HAP-1 (cell line): ENCODE results near the gene MTSS2.

ENCODE experiments used
- DNase-seq, 2 experiments: peaks; one replicate each; pipeline ENCODE4 v3.0.0-alpha.2; 2016 to 2020; ENCODE audit warnings: low spot score in 2 of 2
- H3K27me3 ChIP-seq: fragments of 250-450 bp; sonication (Bioruptor Pico); 2 replicates; pipeline ENCODE4 v1.5.1; 2020; ENCODE audit warnings: low read depth, mild to moderate bottlenecking, moderate library complexity
- H3K36me3 ChIP-seq: fragments of 250-450 bp; sonication (Bioruptor Pico); replicated peaks from 2 replicates; pipeline ENCODE4 v1.5.1; 2020; ENCODE audit warnings: mild to moderate bottlenecking
- H3K4me1 ChIP-seq: fragments of 250-450 bp; sonication (Bioruptor Pico); 2 replicates; pipeline ENCODE4 v1.5.1; 2020; ENCODE audit warnings: mild to moderate bottlenecking
- H3K4me3 ChIP-seq: fragments of 250-450 bp; sonication (Bioruptor Pico); 2 replicates; pipeline ENCODE4 v1.5.1; 2020; ENCODE audit warnings: mild to moderate bottlenecking, moderate library complexity
- H3K9me3 ChIP-seq: fragments of 250-450 bp; sonication (Bioruptor Pico); 2 replicates; pipeline ENCODE4 v1.5.1; 2020; ENCODE audit warnings: mild to moderate bottlenecking, moderate library complexity
- in situ Hi-C: fragments of 300-500 bp; cut with MboI; formaldehyde crosslinking; loops from 3 replicates; pipeline ENCODE4 v1.14.3; 2020; ENCODE audit warnings: low sequenced_read_pairs, inconsistent platforms, mixed read lengths

MTSS2 gene

GRCh38 chr16:70665806-70666735, 19.8 kb downstream of the MTSS2 start:
- H3K36me3 ChIP-seq = peaks cover 48% of the 10 kb centered on the region

GRCh38 chr16:70665113-70665694, 20.6 kb downstream of the MTSS2 start:
- no peaks in the 10 kb centered on the region for H3K4me1 ChIP-seq
- in situ Hi-C loops = no loop called here
- DNase-seq = no peak
- H3K27me3 ChIP-seq = no peaks in the 10 kb centered on the region
- peaks cover 42% of the 10 kb centered on the region for H3K36me3 ChIP-seq
- no peak overlapping the region for H3K4me3 ChIP-seq
- no peaks in the 10 kb centered on the region for H3K9me3 ChIP-seq

More at GRCh38 chr16:70665806-70666735, 19.8 kb downstream of the MTSS2 start:
- DNase-seq = no peak
- no peak overlapping the region for H3K4me3 ChIP-seq
- no peaks in the 10 kb centered on the region for H3K27me3 ChIP-seq
- in situ Hi-C loops = no loop called here
- no peaks in the 10 kb centered on the region for H3K4me1 ChIP-seq
- H3K9me3 ChIP-seq = no peaks in the 10 kb centered on the region

- Histone ChIP-seq H3K9me3 (no peaks in the 10 kb centered on the region), H3K36me3 (peaks cover 37% of the 10 kb centered on the region), H3K4me1 (no peaks in the 10 kb centered on the region), H3K4me3 (no peak overlapping the region), H3K27me3 (no peaks in the 10 kb centered on the region)
- in situ Hi-C loops = no loop called here
- no peak for DNase-seq
Measured at GRCh38 chr16:70664325-70665112, 21.3 kb downstream of the MTSS2 start.

GRCh38 chr16:70663524-70664324, 22.1 kb downstream of the MTSS2 start:
- in situ Hi-C loops = no loop called here
- Histone ChIP-seq H3K36me3 (peaks cover 30% of the 10 kb centered on the region), H3K4me1 (no peaks in the 10 kb centered on the region), H3K4me3 (no peak overlapping the region), H3K9me3 (no peaks in the 10 kb centered on the region), H3K27me3 (no peaks in the 10 kb centered on the region)
- no peak for DNase-seq

GRCh38 chr16:70662991-70663523, 22.8 kb downstream of the MTSS2 start:
- Histone ChIP-seq H3K27me3 (no peaks in the 10 kb centered on the region), H3K9me3 (no peaks in the 10 kb centered on the region), H3K4me3 (no peak overlapping the region), H3K4me1 (no peaks in the 10 kb centered on the region), H3K36me3 (peaks cover 24% of the 10 kb centered on the region)
- DNase-seq = no peak
- in situ Hi-C loops = no loop called here

- H3K9me3 ChIP-seq = no peaks in the 10 kb centered on the region
- in situ Hi-C loops = no loop called here
- peaks cover 24% of the 10 kb centered on the region for H3K36me3 ChIP-seq
- H3K4me3 ChIP-seq = no peak overlapping the region
- H3K4me1 ChIP-seq = no peaks in the 10 kb centered on the region
- H3K27me3 ChIP-seq = no peaks in the 10 kb centered on the region
- no peak for DNase-seq
Measured at GRCh38 chr16:70661918-70662641, 23.8 kb downstream of the MTSS2 start.

GRCh38 chr16:70661534-70661917, 24.3 kb downstream of the MTSS2 start:
- no peaks in the 10 kb centered on the region for H3K9me3 ChIP-seq
- peaks cover 24% of the 10 kb centered on the region for H3K36me3 ChIP-seq
- in situ Hi-C loops = no loop called here
- no peak for DNase-seq
- H3K4me1 ChIP-seq = no peaks in the 10 kb centered on the region
- no peaks in the 10 kb centered on the region for H3K27me3 ChIP-seq
- no peak overlapping the region for H3K4me3 ChIP-seq

- in situ Hi-C loops = no loop called here
- Histone ChIP-seq H3K9me3 (no peaks in the 10 kb centered on the region), H3K36me3 (peaks cover 19% of the 10 kb centered on the region), H3K4me1 (no peaks in the 10 kb centered on the region), H3K4me3 (no peak overlapping the region), H3K27me3 (no peaks in the 10 kb centered on the region)
- DNase-seq = no peak
Measured at GRCh38 chr16:70660672-70661350, 25.0 kb downstream of the MTSS2 start.

- in situ Hi-C loops = loop anchor here (10.0 kb wide), 1 partner anchor 265 kb away; no protein-coding TSS in a partner anchor
- Histone ChIP-seq H3K4me1 (no peaks in the 10 kb centered on the region), H3K9me3 (no peaks in the 10 kb centered on the region), H3K27me3 (no peaks in the 10 kb centered on the region), H3K36me3 (peaks cover 13% of the 10 kb centered on the region), H3K4me3 (no peak overlapping the region)
- no peak for DNase-seq
Measured at GRCh38 chr16:70659953-70660671, 25.7 kb downstream of the MTSS2 start.

GRCh38 chr16:70659546-70659945, 26.3 kb downstream of the MTSS2 start:
- DNase-seq = no peak
- H3K4me3 ChIP-seq = no peak overlapping the region
- no peaks in the 10 kb centered on the region for H3K4me1 ChIP-seq
- H3K27me3 ChIP-seq = no peaks in the 10 kb centered on the region
- H3K9me3 ChIP-seq = no peaks in the 10 kb centered on the region
- H3K36me3 ChIP-seq = peaks cover 8% of the 10 kb centered on the region
- in situ Hi-C loops = loop anchor here (10.0 kb wide), 1 partner anchor 265 kb away; no protein-coding TSS in a partner anchor

- no peaks in the 10 kb centered on the region; the same call in 1 of the 2 replicates for H3K4me1 ChIP-seq
- no peak for DNase-seq
- H3K4me3 ChIP-seq = no peak overlapping the region
- peaks cover 2% of the 10 kb centered on the region; the same call in 1 of the 2 replicates for H3K36me3 ChIP-seq
- H3K9me3 ChIP-seq = no peaks in the 10 kb centered on the region
- no peaks in the 10 kb centered on the region for H3K27me3 ChIP-seq
- in situ Hi-C loops = loop anchor here (10.0 kb wide), 1 partner anchor 264 kb away; no protein-coding TSS in a partner anchor
Measured at GRCh38 chr16:70658921-70659320, 26.9 kb downstream of the MTSS2 start.
